Kidney tubule cell (primary cell): ENCODE data around the gene MYOM3.

Experiments used
- DNase-seq: peaks from one replicate; pipeline ENCODE4 v3.0.0-alpha.2; 2018; ENCODE audit warnings: low spot score

The MYOM3 gene

GRCh38 chr1:24096009-24096738 lies 15.8 kb downstream of the MYOM3 start:
- no peak for DNase-seq

- DNase-seq = no peak
These were observed 16.6 kb downstream of the MYOM3 start for GRCh38 chr1:24095140-24095859.

DNA sequence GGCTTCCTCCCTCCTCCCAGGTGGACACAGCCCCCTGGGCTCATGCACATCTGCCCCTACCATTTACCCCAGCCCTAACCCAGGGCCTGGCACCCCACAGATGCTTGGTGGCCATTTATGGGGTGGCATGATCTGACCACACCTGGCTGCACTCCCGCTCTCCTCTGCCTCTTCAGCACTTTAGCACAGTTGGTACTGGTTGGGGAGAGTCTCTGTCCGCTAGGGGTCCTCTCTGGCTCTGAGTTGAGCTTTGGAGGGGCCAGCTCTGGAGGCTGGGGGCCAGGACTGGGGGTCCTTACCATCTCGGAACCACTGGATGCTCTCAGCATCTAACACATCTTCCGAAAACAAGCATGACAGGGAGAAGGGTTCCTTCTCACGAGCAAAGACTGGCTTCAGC lies 17.4 kb downstream of the MYOM3 start:
- DNase-seq = no peak

DNA sequence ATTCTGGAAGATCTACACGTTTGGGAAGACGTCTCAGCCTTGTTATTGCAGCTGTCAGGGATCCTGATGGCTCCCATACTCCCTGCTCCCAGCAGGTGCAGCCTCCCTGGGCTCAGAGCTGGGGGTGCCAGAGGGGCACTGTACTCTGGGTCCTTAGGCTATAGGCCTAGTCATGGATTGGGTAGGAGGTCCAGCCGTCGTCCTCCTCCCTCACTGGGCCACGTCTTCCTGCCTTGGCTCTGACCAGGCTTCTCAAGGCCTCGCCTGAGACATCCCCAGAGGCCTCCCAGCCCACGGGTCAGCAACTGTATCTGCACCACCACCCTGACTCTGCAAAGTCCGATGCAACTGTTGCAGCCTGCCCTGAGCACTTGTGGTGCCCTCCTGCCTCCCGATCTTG lies 18.2 kb downstream of the MYOM3 start:
- DNase-seq = no peak

- no peak for DNase-seq
These were observed 19.0 kb downstream of the MYOM3 start for GRCh38 chr1:24092979-24093378.

GRCh38 chr1:24091971-24092482 lies 19.9 kb downstream of the MYOM3 start:
- DNase-seq = no peak

GRCh38 chr1:24090736-24091135 lies 21.2 kb downstream of the MYOM3 start:
- DNase-seq = no peak

DNA sequence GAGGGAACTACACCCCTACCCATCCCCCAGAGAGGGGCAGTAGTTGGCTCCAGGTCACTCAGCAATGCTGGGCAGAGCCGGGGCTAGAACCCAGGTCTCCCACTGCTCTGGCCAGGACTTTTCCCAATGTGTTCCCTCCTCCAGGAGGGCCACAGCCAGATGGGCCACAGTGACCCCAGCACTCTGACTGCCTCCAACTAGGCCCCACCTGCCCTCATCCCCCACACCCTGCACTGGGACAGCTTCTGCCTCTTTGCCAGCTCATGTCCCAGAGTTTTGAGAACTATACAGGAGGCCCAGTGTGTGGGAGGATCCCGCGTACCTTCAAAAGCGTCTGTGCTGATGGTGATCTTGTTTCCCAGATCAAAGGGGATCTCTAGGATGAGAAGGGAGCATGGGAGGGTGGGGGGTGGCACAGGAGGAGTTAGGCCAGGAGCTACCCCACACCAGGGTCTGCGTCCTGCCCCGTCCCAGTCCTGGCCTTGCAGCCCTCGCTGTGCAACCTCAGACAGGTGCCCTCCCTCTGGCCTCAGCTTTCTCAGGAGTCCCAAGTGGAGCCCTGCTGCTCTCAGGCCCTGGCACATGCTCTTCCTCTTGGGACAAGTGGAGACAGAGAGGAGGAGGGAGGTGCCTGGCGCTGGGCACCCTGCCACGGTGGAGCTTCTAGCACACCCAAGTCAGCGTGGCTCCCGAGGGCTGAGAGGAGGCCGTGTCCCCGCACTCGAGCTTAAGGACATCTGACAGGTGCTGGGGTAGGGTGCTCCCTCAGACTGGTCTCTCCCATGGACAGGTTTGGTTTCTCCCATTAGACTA lies 22.0 kb downstream of the MYOM3 start:
- DNase-seq = no peak

DNA sequence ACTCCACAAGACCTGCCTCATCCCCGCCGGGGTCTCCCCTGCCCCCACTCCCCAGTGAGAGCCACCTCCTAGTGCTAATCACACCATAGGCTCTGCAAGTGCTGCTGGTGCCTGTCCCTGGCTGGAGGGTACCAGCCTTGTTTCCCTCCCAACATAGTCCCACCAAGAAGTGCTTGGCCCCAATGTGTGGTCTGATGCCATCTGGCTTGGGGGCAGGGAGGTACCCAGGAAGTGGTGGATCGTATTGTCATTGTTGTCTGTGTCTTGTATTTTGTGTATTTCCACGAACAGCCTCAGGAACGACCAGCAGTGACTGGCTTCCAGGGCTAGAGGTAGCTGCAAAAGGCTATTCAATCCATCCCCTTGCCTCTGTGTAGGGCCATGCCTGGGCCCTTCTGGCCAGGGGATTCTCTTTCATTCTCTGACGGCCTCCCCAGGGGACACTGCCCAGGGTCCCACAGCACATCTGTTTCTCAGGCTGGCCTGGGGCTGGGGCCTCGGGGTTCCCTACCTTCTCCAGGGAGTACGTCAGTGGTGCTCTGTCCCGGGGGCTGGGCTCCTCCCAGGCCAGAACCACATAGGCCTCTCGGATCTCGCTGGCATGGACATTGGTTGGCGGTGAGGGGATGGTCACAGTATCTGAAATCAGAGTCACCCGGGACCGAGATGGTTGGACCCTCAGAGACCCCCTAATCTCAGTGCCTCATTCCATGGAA lies 22.8 kb downstream of the MYOM3 start:
- DNase-seq = no peak

- no peak for DNase-seq
These were observed 25.5 kb downstream of the MYOM3 start for GRCh38 chr1:24086466-24086865.

DNA sequence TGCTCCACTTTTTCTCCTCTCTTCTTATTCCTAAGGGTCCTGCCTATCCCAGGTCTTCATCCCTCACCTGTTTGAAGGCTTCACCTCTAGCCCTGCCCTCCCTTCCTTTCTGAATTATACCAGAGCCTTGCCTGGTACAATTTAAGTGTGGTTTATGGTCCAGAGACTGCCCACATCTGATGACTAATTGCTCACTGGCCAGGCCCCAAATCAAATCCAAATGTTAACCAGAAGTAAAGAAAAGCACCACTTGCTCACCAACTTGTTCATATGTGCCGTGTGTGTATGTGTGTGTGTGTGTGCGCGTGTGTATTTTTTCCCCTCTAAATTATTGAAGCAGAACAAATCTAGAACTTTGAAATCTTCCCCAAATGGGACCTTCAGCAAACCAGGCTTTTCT lies 26.4 kb downstream of the MYOM3 start:
- DNase-seq = peak; percentile 49

DNA sequence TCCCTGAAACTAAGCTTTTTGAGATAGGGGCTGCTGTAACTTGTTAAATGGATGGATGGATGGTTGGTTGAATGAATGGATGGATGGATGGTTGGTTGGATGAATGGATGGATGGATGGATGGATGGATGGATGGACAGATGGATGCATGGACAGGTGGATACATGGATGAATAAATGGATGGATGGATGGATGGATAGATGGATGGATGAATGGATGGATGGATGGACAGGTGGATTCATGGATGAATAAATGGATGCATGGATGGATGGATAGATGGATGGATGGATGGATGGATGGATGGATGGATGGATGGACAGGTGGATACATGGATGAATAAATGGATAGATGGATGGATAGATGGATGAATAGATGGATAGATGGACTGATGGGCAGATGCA lies 26.9 kb downstream of the MYOM3 start:
- no peak for DNase-seq

- no peak for DNase-seq
These were observed 27.9 kb downstream of the MYOM3 start for GRCh38 chr1:24084050-24084449.

- DNase-seq = no peak
These were observed 29.6 kb downstream of the MYOM3 start for GRCh38 chr1:24082372-24082771.

DNA sequence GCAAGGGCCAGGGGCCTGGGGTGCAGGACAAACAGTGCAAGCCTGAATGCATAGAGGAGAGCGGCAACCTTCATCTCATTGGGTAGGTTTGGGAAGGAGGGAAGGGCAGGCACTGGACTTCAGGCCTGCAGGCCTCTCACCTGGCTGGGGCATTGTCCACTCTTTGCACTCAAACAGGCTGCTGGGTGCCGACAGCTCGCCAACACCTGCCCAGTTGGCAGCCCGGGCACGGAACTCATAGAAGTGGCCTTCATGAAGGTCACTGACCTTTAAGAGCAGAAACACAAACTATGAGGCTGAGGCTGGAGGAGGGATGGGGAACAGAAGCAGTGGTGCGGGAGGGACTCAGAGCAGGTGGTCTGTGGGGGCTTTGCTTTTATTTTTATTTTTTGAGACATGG lies 30.7 kb downstream of the MYOM3 start:
- no peak for DNase-seq

- DNase-seq = no peak
These were observed 31.8 kb downstream of the MYOM3 start for GRCh38 chr1:24080131-24080530.

GRCh38 chr1:24077278-24077978 lies 34.5 kb downstream of the MYOM3 start:
- peak; percentile 11 for DNase-seq

DNA sequence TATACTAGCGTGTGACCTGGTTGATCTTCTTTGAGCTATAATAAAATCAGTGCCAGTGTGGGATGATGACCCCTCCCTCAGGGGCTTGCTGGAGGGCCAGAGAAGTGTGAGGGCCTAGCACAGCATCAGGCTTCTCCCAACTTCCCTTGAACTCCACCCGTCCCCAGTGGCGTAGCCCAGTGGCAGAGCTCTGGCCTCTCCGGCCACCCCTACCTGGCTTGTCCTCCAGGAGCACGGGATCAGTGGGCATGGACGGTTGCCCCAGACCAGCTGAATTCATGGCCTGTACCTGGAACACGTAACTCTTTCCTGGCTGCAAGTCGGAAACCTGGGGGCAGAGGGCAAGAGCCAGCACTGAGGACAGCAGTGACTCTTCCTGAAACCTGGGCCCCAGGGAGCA lies 36.0 kb downstream of the MYOM3 start:
- no peak for DNase-seq

- DNase-seq = no peak
These were observed 36.4 kb downstream of the MYOM3 start for GRCh38 chr1:24075590-24075854.

DNA sequence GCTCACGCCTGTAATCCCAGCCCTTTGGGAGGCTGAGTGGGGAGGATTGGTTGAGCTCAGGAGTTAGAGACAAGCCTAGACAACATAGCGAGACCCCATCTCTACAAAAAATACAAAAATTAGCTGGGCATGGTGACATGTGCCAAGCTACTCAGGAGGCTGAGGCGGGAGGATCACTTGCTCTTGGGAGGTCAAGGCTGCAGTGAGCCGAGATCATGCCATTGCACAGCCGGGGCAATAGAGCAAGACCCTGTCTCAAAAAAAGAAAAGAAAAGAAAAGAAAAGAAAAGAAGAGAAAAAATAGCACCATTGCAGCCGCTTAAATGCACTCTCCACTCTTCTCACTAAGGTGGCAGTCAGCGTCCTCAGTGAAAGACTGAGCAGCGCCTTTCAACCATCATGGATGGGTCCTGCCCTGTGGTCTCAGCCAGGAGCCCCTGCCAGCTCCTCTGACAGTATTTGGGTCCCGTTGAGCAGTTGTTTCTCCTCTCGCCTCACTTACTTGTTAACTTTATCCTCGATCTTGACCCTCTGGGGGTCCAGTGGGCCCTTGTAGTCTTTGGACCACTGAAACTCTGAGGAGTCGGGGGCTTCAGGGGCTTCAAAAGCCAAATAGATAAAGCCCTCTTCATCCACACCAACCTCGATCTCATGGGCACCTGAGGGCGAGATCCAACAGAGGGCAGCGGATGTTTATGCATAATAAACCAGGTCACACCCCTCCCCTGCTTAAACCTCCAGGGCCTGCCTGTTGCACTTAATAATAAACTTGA lies 36.9 kb downstream of the MYOM3 start:
- DNase-seq = peak; percentile 8

GRCh38 chr1:24074196-24074595 lies 37.7 kb downstream of the MYOM3 start:
- no peak for DNase-seq
